HG03196 (cell line): ENCODE data around the gene SRSF10.
"Not testable (repeated sequence)": the region's sequence is repeated elsewhere in the genome, so short reads cannot be mapped to it uniquely, and the experiment has no call there.

Experiments used
- ATAC-seq: cut with Tn5 transposase; IDR thresholded peaks from one replicate; pipeline ENCODE4 v1.9.1; 2021; ENCODE audit not compliant: unreplicated experiment

Gene SRSF10

DNA sequence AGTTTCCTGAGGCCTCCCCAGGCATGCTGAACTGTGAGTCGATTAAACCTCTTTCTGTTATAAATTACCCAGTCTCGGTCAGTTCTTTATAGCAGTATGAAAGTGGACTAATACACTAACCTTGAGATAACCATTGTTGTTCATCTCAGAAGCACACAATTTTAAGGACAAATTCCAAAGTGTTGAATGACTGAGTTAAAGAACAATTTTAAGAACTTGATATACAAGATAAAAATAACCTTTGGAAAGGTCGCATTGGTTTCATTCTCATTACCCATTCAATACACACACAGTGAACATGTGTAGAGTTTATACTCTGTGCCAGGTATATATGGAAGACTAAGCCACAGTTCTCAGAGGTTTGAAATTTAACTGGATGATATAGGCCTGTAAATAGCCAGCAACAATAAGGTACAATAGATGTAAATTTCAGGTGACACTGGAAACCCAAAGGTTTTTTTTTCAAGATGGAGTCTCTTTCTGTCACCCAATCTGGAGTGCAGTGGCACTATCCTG lies 19.1 kb upstream of the SRSF10 start:
- ATAC-seq, result no peak

- ATAC-seq, result no peak
These were observed 17.7 kb upstream of the SRSF10 start for GRCh38 chr1:23997812-23998211.

DNA sequence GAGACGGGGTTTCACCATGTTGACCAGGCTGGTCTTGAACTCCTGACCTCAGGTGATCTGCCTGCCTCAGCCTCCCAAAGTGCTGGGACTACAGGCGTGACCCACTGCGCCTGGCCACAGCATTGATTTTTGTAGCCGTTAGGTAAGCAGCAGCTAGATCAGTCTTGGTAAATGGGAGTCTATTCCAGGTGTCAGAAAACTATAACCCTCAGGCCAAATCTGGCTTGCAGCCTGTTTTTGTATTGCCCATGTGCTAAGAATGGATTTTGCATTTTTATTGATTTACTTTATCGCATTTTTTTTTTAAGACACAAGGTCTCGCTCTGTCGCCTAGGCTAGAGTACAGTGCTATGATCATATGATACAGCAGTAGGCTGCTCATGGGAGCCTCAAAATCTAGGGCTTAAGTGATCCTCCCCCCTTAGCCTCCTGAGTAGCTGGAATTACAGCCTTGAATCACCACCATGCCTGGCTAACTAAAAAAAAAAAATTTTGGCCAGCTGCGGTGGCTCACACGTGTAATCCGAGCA lies 16.6 kb upstream of the SRSF10 start:
- no peak for ATAC-seq

DNA sequence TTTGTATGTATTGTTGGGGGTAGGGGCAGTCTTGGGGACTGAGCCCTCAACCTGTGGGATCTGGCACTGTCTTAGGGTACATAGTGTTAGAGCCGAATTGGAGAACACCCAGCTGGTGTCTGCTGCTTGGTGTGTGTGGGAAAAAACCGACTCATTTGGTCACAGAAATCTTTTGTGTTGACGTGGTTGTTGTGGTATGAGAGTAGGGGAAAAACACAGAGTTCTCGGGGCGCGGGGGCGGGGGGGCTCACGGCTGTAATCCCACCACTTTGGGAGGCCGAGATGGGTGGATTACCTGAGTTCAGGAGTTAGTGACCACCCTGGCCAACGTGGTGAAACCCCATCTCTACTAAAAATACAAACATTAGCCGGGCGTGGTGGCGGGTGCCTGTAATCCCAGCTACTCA lies 15.3 kb upstream of the SRSF10 start:
- no peak for ATAC-seq

- ATAC-seq, result not testable (repeated sequence)
These were observed 11.9 kb upstream of the SRSF10 start for GRCh38 chr1:23992011-23992410.

DNA sequence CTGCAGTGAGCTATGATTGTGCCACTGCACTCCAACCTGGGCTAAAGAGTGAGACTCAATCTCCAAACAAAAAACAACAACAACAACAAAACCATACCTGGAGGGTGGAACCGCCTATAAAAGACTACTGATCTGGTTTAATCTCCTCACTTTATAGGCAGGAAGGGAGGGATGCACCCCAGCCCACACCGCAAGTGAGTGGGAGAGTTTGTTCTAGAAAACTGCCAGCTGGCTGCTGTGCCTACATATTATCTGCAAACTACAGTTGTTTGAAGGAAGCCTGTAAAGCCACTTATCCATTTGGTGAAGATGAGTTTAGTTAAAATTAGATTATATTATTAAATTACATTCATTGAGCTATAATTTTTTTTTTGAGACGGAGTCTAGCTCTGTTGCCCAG lies 9.1 kb upstream of the SRSF10 start:
- no peak for ATAC-seq

DNA sequence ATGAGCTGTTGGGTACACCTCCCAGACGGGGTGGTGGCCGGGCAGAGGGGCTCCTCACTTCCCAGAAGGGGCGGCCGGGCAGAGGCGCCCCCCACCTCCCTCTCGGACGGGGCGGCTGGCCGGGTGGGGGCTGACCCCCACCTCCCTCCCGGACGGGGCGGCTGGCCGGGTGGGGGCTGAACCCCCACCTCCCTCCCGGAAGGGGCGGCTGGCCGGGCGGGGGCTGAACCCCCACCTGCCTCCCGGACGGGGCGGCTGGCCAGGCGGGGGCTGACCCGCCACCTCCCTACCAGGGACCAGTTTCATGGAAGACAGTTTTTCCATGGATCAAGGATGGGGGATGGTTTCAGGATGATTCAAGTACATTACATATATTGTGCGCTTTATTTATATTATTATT lies 6.9 kb upstream of the SRSF10 start:
- not testable (repeated sequence) for ATAC-seq

DNA sequence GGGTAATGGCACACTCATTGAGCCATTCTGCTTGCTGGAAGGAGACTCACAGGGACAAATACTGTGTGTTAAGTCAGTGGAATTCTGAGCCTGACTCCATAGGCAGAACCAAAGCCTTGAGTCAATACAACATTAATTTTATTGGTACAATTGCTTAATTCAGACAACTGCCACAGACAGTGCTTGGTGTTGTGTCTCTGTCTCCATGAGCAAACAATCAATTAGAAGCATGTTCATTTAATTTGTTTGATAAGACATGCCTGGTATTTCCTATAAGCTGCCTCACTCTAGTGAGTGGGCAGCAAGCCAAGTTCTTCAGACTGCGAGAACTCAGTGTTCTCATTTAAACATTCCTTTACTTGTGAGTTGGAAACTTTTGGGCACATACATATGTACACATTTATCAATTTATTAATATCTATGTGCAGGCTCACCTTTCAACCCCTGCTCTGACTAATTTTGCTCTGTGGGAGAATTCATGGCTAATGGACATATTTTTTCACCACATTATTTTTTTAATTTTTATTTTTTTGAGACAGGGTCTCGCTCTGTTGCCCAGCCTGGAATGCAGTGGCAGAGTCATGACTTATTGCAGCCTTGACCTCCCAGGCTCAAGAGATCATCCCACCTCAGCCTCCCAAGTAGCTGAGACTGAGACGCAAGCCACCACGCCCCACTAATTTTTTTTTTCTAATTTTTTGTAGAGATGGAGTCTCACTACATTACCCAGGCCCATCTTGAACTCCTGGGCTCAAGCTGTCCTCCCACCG lies 4.5 kb upstream of the SRSF10 start:
- no peak for ATAC-seq

- ATAC-seq, result no peak
These were observed 572 bp upstream of the SRSF10 start for GRCh38 chr1:23980728-23981070.

DNA sequence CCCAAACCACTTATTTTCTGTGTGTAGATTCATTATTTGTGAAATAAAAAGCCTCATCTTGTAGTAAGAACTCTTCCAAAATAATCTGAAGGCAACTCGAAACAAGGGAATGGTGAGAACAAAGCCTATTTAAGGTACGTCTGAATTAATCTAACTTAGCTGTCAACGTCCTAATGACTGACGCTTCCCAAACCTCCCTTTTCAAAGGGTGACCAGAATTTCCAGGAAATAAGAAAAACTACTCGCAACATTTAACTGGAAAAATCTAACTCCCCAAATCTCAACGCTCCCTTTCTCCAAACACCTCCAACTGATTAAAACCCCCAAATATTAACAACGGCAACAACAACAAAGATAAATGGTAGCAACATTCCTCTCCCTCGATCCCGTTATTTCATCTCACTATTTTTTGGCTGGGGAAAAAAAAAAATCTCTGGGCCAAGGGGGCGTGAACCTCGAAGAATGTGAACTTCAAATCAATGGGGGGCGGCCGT lies 693 bp downstream of the SRSF10 start:
- no peak for ATAC-seq

DNA sequence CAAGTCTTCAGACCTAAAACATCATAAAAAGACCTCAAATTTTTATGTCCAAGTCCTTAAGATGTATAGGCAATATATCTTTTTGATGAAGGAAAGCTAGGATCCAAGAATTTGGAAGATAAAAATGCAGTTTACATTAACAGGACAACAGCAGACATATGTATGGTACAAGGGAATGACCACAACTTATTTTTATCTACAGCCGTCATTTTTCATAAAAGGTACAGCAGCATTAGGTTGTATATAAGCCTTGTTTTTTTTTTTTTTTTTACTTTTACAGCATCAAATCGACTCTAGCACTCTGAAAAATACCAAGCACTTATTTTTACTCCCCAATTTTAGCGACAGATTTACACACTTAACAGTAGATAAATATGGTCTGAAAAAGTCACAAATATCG lies 1.3 kb downstream of the SRSF10 start:
- ATAC-seq, result no peak

GRCh38 chr1:23977854-23978191 lies 2.3 kb downstream of the SRSF10 start:
- no peak for ATAC-seq

DNA sequence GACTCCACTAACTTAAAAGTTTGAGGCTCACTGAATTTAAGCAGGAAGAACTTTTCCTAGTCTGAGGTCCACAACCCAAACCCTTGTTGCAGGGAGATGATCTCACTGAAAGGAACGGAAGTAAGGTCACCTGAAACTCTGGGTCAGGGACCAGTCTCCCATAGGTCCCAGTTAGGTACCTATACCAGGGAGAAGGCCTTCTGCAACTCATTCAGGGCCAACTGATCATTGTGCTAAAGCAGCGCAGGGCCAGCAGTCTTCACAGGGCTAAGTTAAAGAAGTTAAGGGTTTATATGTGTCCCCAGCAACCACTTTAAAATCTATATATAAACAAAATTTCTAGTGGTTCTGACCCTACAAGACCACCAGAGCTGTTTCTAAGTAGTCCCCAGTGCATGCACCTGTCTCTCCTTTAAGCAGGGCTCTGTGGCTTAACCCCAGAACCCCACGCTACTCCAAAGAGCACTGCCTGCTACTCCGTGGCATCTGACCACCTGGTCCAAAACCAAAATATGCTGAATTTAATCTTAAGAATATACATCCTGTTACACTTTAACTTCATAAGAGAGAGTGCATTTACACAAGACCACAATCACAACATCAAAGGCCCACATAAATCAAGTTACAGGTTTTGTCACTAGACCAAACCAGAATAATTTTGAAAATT lies 2.8 kb downstream of the SRSF10 start:
- ATAC-seq, result no peak

- no peak for ATAC-seq
These were observed 12.3 kb downstream of the SRSF10 start for GRCh38 chr1:23967871-23968270.

DNA sequence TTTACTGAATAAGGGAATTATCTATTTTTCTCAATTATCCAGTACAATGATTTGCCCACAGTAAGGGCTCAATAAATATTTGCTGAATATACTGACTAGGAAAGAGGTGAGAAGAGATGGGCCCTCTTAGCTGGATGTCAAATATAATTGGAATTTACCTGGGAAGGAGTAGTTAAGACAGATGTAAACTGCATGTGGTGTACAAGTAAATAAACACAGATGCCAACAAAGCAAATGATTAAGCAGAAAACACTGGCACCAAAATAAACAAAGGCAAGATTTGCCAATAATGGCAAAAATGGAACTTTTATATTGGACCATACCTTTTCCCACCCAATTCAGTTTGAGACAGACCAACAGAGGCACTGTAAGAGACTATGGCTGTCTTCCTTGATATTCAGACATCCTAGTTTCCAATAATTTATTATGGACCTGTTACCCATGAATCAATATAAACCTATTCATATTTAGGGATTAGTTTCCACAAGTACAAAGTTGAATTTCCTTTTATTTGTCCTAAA lies 13.1 kb downstream of the SRSF10 start:
- ATAC-seq, result no peak

DNA sequence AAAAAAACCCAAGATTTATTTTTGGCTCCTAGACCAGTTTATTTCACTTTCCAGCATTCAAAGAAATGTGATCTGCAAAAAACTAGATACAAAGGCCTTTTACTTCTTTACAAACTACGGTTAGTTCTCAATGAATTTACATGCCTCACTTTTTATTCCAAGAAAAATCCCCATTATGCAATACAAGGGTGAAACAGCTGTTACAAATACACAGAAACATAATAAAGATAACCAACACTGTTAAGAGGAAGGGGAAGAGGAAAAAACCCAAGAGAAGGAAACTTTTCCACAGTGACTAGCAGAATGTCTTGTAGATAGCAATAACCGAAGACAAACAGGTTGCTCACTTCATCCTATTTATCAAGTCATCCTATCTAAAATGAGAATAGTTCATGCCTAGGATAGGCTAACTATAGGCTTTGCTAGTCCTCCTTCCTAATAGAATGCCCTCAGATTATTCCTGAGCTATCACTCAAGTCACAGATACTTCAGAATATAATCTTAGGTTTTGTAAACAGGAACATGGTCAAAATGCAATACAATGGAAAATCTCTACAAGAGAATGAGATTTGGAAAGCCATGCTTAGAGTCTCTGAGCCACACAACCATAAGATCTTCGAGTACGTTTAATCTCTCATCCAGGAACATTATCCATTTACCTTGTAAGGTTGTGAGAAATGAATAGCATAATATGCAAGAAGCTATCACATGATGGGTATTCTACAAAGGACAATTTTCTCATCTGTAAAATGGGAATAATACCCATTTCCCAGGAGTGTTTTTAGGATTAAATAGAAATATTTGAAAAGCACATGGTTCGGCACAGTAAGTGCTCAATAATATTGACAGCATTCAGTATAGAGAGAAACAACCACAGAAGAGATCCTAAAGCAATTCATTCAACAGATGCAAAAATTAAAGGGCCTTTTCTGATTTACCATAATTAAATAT lies 15.1 kb downstream of the SRSF10 start:
- ATAC-seq, result no peak

- no peak for ATAC-seq
These were observed 15.9 kb downstream of the SRSF10 start for GRCh38 chr1:23964235-23964668.

DNA sequence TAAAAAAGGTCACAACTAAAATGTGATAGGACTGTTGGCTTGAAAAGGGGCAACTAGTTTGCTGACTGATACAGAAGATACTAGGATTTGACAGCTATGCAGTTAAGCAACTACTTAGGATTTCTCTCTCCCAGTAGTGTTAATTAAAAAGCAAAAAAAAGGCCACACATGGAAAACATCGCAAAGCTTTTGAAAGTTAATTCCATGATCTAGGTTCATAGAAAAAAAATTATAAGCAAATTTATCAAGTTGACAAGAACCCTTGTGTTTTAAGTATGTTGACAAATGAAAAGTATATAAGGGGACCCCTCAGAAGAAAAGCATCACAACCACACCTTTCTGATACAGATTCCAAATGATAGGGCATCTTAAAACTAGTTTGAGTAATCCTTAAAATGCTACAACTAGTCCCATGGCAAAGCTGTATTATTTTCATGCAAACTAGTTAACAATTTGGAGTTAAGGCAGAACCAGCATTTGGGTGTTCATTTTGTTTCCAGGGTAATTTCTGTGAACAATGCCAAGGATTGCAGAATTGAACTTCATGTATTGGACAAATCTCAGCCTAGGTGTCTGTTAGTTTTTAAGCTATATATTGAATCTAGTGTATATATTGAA lies 16.4 kb downstream of the SRSF10 start:
- ATAC-seq, result no peak

- ATAC-seq, result no peak
These were observed 19.7 kb downstream of the SRSF10 start for GRCh38 chr1:23960291-23961020.
